ENCODE results near the gene OTUD5. TPM values are rescaled to one million over a fixed set of nuclear protein-coding genes. Genes with fewer than 3 reads are reported as not detected.

OTUD5 gene
- total RNA-seq, 1 donor from 2014 or later: 64.5 TPM

DNA sequence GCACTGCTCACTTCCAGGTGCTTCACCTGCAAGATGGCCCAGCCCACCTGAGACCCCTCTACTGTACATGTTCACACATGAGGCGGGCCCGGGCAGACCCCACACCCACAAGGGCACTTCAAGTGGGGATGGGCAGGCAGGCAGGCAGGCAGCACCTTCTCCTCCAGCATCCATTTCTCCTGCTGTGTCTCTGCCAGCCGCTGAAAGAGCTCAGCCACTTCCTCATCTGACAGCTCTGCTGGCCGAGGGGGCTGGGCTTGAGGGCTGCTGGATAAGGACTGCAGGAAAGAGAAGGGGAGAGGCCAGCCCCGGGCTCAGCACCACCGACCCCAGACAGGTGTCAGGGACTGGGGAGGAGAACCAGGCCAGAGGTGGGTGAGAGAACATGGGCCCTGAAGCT lies 18.7 kb upstream of the OTUD5 start:
- Mint-ChIP-seq H3K9me3 (peaks cover 9% of the 10 kb centered on the region), H3K27me3 (ENCODE audit: low read depth) (no peaks in the 10 kb centered on the region), H3K4me3 (no peak overlapping the region), H3K27ac (no peak overlapping the region), H3K4me1 (peaks cover 3% of the 10 kb centered on the region), H3K36me3 (peaks cover 26% of the 10 kb centered on the region)
- no peak for TF ChIP-seq CTCF (IDR thresholded peaks at IDR 0.05; ENCODE audit: unreplicated experiment)
- no peak for DNase-seq (ENCODE audit: low spot score in 2 of 2, unreplicated experiment in 2 of 2)

DNA sequence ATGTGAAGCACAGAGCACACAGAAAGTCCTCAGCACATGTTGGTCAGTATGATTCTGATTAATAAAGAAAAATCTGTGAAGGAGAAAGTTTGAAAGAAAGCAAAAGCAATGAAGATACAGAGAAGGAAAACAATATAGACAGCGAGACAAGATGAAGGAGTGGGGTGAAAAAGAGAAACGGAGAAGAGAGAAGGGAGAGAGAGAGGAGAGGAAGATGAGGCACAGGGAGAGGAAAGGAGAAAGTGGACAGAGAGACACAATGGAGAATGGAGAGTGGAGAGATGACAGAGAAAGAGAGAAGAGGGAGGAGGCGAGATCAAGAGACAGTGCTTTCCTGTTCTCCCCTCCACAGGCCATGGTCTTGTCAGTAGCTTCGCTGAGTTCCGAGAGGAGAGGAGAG lies 18.1 kb upstream of the OTUD5 start:
- peaks cover 9% of the 10 kb centered on the region for H3K9me3 Mint-ChIP-seq
- no peak for TF ChIP-seq CTCF (IDR thresholded peaks at IDR 0.05; ENCODE audit: unreplicated experiment)
- peaks cover 24% of the 10 kb centered on the region for H3K36me3 Mint-ChIP-seq
- no peak for DNase-seq (ENCODE audit: low spot score in 2 of 2, unreplicated experiment in 2 of 2)
- no peaks in the 10 kb centered on the region for H3K27me3 Mint-ChIP-seq (ENCODE audit: low read depth)
- no peak overlapping the region for H3K27ac Mint-ChIP-seq
- no peak overlapping the region for H3K4me3 Mint-ChIP-seq
- H3K4me1 Mint-ChIP-seq: peaks cover 6% of the 10 kb centered on the region

DNA sequence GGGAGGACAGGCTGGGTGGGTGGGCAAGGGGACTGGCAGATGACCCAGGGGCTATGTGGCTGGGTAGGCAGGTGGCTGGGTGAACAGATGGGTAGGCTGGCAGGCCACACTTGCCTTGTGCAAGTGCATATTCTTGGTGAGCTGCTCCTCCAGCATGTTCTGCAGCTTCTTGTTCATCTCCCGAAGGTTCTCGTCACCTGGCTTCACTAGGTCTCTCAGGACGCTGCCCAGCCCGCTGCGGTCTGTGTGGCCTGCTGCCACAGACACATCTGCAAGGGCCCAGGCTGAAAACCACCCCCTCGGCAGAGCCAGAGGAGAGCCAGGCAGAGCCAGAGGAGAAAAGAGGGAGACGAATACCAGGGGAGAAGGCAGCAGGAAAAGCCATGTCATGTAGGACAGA lies 17.6 kb upstream of the OTUD5 start:
- Mint-ChIP-seq H3K9me3 (peaks cover 9% of the 10 kb centered on the region), H3K27me3 (ENCODE audit: low read depth) (no peaks in the 10 kb centered on the region), H3K36me3 (peaks cover 20% of the 10 kb centered on the region), H3K4me3 (no peak overlapping the region), H3K4me1 (peaks cover 6% of the 10 kb centered on the region), H3K27ac (no peak overlapping the region)
- no peak for DNase-seq (ENCODE audit: low spot score in 2 of 2, unreplicated experiment in 2 of 2)
- no peak for TF ChIP-seq CTCF (IDR thresholded peaks at IDR 0.05; ENCODE audit: unreplicated experiment)

DNA sequence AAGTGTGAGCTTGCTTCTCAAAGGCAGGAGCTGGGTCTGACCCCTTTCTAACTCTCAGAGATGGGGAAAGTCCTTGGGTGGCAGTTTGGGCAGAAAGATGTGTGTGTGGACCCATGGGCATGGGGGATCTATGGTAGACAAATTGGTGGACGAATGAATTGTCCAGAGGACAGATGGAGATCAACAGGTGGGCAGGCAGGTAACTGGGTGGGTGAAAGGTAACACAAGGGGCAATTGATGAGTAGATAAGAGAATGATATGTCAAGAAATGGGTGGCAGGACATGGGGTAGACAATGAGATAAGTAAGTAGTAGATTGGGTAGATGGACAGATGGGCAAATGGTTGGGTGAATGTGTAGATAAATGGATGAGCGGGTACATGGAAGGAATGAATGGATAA lies 17.2 kb upstream of the OTUD5 start:
- H3K4me3 Mint-ChIP-seq: no peak overlapping the region
- H3K9me3 Mint-ChIP-seq: peaks cover 9% of the 10 kb centered on the region
- no peak for TF ChIP-seq CTCF (IDR thresholded peaks at IDR 0.05; ENCODE audit: unreplicated experiment)
- no peaks in the 10 kb centered on the region for H3K27me3 Mint-ChIP-seq (ENCODE audit: low read depth)
- DNase-seq (ENCODE audit: low spot score in 2 of 2, unreplicated experiment in 2 of 2): no peak
- H3K27ac Mint-ChIP-seq: no peak overlapping the region
- H3K4me1 Mint-ChIP-seq: peaks cover 6% of the 10 kb centered on the region
- H3K36me3 Mint-ChIP-seq: peaks cover 17% of the 10 kb centered on the region

DNA sequence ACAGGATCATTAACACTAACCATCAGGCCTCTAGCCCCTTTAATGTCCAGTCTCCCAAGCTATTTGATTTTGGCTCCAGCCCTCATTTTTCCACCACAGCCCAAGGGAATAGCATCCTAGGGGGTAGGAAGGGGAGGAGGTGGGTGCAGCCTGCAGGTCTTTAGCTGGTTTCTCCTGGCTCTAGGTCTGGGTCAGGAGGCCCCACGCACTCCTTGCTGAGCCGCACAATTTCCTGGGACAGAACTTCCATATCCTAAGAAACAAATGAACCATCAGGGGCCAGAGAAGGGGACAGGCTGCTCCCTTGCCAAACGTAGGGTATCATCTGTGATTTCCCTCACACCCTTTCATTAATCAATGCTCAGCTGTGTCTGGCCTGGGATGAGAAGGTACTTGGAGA lies 16.6 kb upstream of the OTUD5 start:
- no peak for DNase-seq (ENCODE audit: low spot score in 2 of 2, unreplicated experiment in 2 of 2)
- Mint-ChIP-seq H3K4me1 (peaks cover 6% of the 10 kb centered on the region), H3K36me3 (peaks cover 17% of the 10 kb centered on the region), H3K27ac (no peak overlapping the region), H3K9me3 (peaks cover 11% of the 10 kb centered on the region), H3K27me3 (ENCODE audit: low read depth) (no peaks in the 10 kb centered on the region), H3K4me3 (no peak overlapping the region)
- TF ChIP-seq CTCF (IDR thresholded peaks at IDR 0.05; ENCODE audit: unreplicated experiment): no peak

Measured in mesothelial cell of epicardium (in vitro differentiated cells).